Endometrium (tissue), 2 donors: ENCODE measurements around the gene AGAP1.

Experiments
- FAIRE-seq: peaks from 2 replicates; lab custom pipeline; 2012; peaks lifted over from hg19 to GRCh38; lab: Jason Lieb, UNC
- donor health status: control.
- donor health status: control.

Gene AGAP1

DNA sequence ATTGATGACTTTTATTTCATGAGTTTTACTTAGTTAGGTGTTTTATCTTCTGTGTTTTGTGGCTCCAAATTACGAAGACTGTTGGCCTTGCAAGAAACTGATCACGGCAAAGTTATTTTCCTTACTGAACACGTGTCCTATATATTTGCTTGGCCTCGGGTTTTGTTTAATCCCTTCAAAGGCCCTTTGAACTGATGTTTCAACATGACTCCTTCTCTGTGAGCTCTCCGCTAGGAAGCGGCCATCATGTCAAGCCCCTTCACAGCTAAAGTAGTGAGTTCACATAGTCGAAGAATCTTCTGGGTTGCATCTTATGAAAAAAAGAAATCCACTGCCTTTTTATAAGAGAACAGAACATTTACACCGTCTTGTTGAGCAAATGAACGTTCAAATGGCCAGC is 515.0 kb downstream of the AGAP1 start:
- no peak for FAIRE-seq

DNA sequence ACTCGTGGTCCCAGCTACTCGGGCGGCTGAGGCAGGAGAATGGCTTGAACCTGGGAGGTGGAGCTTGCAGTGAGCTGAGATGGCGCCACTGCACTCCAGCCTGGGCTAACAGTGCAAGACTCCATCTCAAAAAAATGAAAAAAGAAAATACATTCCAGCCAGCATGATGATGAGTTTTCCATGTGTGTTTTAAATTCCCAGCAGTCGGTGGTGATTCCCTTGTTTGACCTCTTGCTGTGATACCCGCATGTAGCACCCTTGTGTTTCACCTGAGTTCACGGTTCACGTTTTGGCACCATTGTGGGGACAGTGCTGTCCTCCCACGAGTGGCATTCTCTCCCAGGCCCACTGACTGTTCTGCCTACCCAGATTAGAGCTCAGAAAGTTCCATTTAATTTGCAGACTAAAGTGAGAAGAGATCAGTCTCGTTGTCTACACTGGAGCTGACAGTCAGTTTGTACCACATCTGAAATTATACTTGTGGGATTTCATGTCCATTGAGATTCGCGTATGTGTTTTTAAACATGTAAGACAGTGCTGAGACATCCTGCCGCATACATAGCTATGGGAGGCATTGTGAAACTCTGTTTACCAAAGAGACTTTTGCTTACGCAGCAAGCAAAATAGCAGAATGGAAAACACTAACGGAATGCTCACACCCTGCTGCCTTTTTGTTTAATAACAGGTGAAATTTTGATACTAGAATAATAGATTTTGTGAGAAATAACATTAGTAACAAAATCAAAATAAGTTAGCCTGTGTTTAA is 517.3 kb downstream of the AGAP1 start:
- FAIRE-seq, result no peak

DNA sequence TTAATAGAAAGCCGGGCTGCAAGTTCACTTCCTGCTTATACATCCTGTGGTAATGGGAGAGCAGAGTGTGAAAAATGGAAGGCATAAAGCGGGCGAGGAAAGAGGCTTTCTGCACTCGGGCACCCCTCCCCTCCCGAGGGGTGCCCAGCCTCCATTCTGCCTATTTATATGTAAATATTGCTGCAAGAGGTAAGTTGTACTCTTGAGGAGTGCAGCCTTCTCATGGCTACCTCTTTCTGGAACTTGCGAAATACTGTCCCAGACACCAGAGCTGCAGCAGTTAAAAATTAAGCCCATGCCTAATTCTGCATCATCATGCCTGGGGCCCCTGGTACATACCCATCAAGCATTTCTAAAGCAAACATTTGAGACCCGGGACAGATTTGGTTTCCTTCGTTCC is 518.3 kb downstream of the AGAP1 start:
- FAIRE-seq, result no peak

DNA sequence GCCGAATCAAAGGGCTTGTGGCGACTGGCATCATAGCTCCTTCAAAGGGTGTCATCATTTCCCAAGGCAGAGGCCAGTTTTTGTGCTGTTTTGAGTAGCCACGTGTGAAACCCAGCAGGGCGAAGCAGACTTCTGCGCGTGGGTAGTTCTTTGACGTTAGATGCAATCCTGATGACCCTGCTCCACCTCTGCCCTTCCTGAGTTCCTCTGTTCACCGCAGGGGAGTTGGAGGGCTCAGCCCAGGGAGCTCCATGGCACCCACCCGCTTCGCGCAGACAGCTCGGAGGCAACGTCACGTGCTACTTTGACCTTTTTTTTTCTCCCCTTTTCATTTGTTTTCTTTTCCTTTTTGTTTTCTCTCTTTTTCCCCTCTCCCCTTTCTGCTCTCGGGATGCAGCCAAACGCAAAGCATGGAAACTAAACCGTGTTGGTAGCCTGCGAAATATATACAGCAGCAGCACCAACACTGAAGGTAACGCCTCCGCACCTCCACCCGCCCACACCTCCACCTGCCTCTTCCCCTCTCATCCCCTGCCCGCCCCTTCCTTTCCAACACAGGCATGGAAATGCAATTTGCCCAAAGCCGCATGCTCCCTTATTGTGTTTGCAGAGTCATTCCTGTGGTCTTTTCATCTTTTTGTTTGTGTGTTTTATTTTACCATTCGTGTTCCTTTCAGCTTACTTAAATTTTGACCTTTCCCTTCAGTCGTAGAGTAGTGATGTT is 520.7 kb downstream of the AGAP1 start:
- no peak for FAIRE-seq

DNA sequence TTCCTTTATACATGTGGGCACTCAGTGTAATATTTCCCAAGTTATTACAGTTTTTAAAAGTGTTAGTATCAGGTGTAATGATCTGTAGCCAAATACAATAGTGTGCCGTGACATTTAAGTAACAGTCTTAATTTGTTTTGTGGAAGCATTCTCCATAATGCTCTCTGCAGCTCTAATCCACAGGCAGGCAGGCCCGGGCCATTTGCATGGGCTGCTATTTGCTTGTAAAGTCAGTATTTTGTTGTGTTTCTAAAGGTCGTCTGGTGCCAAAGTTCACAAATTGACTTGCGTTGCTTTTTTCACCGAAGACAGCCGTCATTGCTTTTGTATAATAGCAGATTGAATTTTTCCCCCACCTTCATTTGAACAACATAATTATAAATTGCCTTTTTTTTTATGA is 521.3 kb downstream of the AGAP1 start:
- no peak for FAIRE-seq

DNA sequence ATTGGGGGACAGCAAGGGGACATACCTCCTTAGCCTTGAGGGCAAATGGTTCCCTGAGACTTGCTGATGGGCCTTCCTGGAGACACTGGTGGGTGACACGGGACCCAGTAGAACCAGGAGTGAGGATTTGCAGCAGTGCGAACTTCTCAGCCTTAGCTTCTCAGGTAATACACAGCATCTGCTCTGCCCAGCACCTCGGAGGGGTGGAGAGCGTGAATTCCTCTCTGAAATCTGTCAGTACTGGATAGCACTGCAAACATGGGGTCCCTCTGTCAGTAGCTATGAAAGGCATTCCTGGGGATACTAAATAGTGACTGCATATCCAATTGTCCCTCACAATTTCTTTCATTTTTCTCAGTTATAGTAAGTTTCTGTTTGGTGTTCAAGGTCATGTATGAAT is 522.7 kb downstream of the AGAP1 start:
- no peak for FAIRE-seq

DNA sequence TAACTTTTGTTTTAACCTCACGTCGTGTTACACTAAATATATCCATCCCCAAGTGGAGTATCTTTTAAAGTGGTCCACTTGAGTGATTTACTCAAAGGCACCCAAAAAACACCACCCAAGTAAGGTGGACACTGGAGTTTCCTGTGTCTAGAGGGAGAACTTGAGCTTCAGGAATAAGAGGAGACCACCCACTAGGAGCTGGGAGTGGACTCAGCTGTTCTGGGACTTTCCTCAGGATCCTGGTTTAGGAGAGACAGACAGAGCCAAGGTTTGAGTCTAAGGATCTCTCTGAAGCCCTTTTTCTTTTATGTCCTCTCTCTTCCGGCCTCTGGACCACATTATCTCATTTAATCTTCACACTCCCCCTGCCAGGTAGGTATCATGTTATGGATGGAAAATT is 523.6 kb downstream of the AGAP1 start:
- FAIRE-seq, result no peak

- FAIRE-seq, result no peak
These were observed 525.6 kb downstream of the AGAP1 start for GRCh38 chr2:236019434-236019833.

DNA sequence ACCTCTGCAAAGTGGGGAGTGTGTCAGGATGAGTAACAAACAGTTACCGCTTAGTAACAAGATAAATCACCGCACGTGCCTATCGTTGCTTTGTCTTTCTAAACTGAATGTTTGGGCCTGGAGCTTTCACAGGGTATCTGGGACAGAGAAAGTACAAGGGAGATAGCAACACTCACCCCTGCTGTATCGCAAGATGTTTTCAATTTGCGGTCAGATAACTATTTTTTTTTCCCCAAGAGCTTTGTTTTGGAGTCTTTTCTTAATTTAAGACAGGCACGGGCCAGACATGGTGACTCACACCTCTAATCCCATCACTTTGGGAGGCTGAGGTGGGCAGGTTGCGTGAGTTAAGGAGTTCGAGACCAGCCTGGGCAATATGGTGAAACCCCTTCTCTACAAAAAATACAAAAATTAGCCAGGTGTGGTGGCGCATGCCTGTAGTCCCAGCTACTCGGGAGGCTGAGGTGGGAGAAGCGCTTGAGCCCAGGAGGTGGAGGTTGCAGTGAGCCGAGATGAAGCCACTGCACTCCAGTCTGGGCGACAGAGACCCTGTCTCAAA is 527.7 kb downstream of the AGAP1 start:
- no peak for FAIRE-seq

GRCh38 chr2:236022128-236022527 is 528.3 kb downstream of the AGAP1 start:
- FAIRE-seq, result no peak

- FAIRE-seq, result no peak
These were observed 532.0 kb downstream of the AGAP1 start for GRCh38 chr2:236025892-236026291.

- no peak for FAIRE-seq
These were observed 533.0 kb downstream of the AGAP1 start for GRCh38 chr2:236026841-236027240.

DNA sequence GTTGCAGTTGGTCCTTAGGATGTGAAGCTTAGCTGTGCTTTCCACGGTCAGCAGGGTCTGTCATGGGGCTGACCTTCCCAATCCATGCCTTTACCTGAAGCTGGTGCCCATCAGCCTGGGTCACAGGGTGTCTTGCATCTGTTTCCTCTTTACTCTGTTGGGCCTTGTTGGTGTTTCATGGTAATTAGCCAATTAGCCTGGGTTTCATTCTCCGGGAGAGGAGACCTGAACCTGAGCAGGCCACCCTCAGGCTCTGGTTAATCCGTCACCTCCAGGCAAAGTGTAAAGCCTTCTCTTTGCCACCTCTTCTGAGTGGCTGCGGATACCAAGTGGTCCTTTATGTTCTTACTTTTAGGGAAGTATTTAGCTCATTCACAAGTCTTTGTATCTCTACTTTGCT is 534.2 kb downstream of the AGAP1 start:
- FAIRE-seq, result no peak

DNA sequence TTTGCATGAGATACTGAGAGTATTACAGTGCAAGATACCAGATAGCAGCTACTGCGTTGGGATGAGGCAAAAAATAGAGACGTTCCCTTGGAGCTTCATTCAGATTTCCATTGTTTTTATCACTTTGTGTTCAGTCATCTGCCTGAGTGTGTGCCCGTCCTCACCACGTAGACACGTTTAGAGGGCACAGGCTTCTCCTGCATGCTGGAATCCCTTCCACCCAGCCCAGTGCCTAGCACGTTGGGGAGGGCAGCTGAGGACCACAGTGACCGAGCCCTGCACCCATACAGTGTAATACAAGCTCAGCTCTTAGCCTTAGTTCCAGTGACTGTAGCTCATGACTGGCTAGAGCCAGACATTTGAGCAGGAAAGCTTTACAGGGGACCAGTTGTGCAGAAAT is 539.6 kb downstream of the AGAP1 start:
- FAIRE-seq, result no peak

- no peak for FAIRE-seq
These were observed 541.1 kb downstream of the AGAP1 start for GRCh38 chr2:236034974-236035373.

DNA sequence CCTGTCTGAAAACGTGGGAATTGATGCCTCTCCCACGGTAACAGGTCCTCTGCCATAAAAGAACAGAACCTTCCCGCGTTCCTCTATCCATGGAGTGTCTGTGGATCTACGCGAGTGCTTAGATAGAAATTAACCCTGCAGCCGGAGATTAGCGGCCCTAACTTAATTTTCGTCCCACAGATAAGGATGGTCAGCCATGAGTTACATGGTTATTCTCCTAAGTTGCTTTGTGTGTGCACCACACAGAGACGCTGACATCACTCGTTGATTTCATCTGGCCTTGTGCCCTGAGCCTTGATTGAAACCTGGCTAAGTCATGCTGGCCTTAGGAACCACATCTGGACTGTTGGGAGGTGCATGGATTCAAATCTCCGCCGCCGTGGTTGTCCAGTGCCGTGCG is 542.2 kb downstream of the AGAP1 start:
- no peak for FAIRE-seq

DNA sequence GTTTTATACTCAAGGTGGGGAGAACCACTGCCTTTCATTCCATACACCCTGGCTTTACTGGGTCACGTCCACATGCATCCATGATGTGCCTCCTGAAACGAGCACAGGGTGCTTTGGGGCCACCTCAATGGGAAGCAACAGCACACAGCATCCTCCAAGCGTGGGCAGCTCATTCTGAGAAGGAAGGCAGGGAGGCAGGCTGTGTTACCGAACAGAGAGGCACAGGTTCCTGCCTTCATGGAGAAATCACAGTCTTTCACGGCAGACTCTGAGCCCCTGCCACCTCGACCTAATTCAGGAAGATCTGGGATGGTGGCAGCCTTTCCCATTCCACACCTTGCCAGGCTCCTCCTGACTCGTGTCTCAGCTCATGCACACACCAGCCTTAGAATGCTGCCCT is 544.3 kb downstream of the AGAP1 start:
- no peak for FAIRE-seq

GRCh38 chr2:236040600-236041328 is 546.9 kb downstream of the AGAP1 start:
- FAIRE-seq, result no peak

DNA sequence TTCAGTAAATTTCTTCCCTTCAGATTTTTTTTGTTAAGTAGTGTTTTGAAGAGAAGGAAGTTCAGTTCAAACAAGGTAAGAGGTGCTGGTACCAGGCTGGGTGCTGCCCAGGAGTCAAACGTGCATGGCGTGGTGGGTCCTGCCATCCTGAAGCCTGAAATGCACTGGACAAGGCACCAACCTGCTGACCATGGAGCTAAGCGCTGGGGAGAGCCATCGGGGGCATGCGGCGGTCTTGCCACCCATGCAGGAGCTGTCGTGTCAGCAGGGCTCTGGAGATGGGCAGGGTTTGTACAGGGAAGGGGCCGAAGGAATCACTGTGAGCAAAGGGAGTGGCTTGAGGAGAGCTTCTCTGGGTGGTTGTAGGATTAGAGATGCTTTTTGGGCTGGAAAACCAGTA is 547.8 kb downstream of the AGAP1 start:
- no peak for FAIRE-seq

DNA sequence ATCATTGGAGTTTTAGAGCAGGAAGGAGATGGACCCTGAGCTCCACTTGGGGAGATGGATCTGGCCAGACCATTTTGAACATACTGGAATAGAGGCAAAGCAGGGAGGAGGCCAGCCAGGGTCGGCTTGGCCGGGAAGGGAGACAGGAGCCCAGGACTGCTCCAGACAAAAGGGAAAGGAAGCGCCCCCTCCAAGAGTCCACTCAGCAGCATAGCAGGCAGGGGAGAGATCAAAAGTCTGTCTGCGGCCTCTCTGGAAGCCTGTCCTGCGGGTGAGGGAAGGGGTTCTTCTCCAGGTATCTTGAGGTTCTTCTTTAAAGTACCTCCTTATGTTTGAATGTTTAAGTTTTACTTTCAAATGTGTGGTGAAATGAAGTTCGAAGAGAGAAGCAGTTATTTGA is 548.2 kb downstream of the AGAP1 start:
- no peak for FAIRE-seq

GRCh38 chr2:236044191-236044590 is 550.3 kb downstream of the AGAP1 start:
- FAIRE-seq, result no peak

GRCh38 chr2:236045251-236046235 is 551.7 kb downstream of the AGAP1 start:
- FAIRE-seq, result no peak
